ENCODE measurements around the gene AKIP1. TPM values are rescaled to one million over a fixed set of nuclear protein-coding genes. Genes with fewer than 3 reads are reported as not detected.

Gene AKIP1
- total and polyA plus RNA-seq, 8 donors: 6.3 to 11.6 (median 7.9) TPM

GRCh38 chr11:8941341-8942103 lies 30.5 kb downstream of the AKIP1 start:
- Histone ChIP-seq H3K9me3 (no peaks in the 10 kb centered on the region), H3K4me3 (no peak overlapping the region), H3K27ac (no peak overlapping the region), H3K4me1 (no peaks in the 10 kb centered on the region), H3K36me3 (no peaks in the 10 kb centered on the region), H3K27me3 (no peaks in the 10 kb centered on the region)
- ATAC-seq (no peak), FAIRE-seq (no peak), DNase-seq (no peak)
- TF ChIP-seq CTCF (IDR thresholded peaks at IDR 0.05): no peak
- intact Hi-C loops (cut with DNase I): no loop called here
- 56 to 61% methylated on average over 8 of the region's 8 CpGs for WGBS, 2 donors

GRCh38 chr11:8942518-8943066 lies 31.6 kb downstream of the AKIP1 start, which contains the start of gene ASCL3:
Gene ASCL3, minus strand, starts transcription at chr11:8943016. Its CDS starts 4,855 bp downstream, at chr11:8938161.
- Histone ChIP-seq H3K27ac (no peak within 1 kb of the TSS), H3K4me1 (no peaks in the 10 kb centered on the region), H3K4me3 (no peak within 1 kb of the TSS), H3K9me3 (no peaks in the 10 kb centered on the region), H3K27me3 (no peaks in the 10 kb centered on the region), H3K36me3 (peaks cover 0 to 5% (median 4%) of the 10 kb centered on the region in 3 donors)
- no peak for TF ChIP-seq CTCF (IDR thresholded peaks at IDR 0.05)
- FAIRE-seq: no peak
- no peak for DNase-seq
- intact Hi-C loops (cut with DNase I): no loop called here
- 54 to 73% methylated on average over 5 of the region's 5 CpGs for WGBS, 2 donors
- no peak for ATAC-seq

- FAIRE-seq: no peak
Observed at GRCh38 chr11:8947230-8947943, 36.4 kb downstream of the AKIP1 start.

GRCh38 chr11:8948886-8949285 lies 37.9 kb downstream of the AKIP1 start:
- Histone ChIP-seq H3K27me3 (no peaks in the 10 kb centered on the region), H3K4me1 (no peaks in the 10 kb centered on the region), H3K27ac (no peak overlapping the region), H3K4me3 (no peak overlapping the region), H3K36me3 (peaks cover 0 to 27% (median 10%) of the 10 kb centered on the region in 3 donors), H3K9me3 (no peaks in the 10 kb centered on the region)
- TF ChIP-seq CTCF (IDR thresholded peaks at IDR 0.05): no peak
- no peak for ATAC-seq
- no peak for FAIRE-seq
- 71 to 76% methylated on average over 3 of the region's 3 CpGs for WGBS, 2 donors
- DNase-seq: no peak
- intact Hi-C loops (cut with DNase I): no loop called here

More at GRCh38 chr11:8947230-8947943, 36.4 kb downstream of the AKIP1 start:
- intact Hi-C loops (cut with DNase I): no loop called here
- Histone ChIP-seq H3K27ac (no peak overlapping the region), H3K36me3 (peaks cover 0 to 17% (median 7%) of the 10 kb centered on the region in 3 donors), H3K4me3 (no peak overlapping the region), H3K27me3 (no peaks in the 10 kb centered on the region), H3K9me3 (no peaks in the 10 kb centered on the region), H3K4me1 (no peaks in the 10 kb centered on the region)
- TF ChIP-seq CTCF (IDR thresholded peaks at IDR 0.05): no peak
- 80 to 83% methylated on average over 4 of the region's 4 CpGs for WGBS, 2 donors
- DNase-seq (no peak), ATAC-seq (no peak)
